ENCODE data around the gene C15orf39.
"Not testable (repeated sequence)": the region's sequence is repeated elsewhere in the genome, so short reads cannot be mapped to it uniquely, and the experiment has no call there.

Gene C15orf39

DNA sequence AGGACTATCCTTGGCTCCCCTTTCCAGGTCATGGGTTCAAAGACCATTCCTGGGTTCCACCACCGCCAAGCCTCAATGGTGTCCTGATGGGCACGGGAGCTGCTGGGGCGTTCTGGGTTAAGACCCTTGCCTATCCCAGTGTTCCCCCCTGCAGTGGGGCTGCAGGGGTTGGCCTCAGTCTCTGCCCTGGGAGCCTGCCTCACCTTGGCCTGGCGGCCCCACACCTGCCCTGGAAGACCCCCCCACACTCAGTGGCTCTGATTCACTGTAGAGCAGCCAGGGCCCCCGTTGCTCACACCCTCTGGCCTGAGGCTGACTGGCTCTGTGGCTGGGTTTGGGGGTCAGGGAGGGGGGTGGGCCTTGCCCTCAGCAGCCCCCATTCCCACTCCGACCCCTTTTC, 22.0 kb downstream of the C15orf39 start:
- Histone ChIP-seq H3K4me1 (ENCODE audit: control insufficient read depth in 2 of 2, insufficient read depth in 2 of 2, low read length in 2 of 2) (peaks cover 0 to 2% of the 10 kb centered on the region in 2 donors), H3K9ac (ENCODE audit: low read depth in 1 of 2, low read length in 2 of 2) (no peak overlapping the region), H3K27ac (ENCODE audit: low read depth in 2 of 2, low read length in 2 of 2) (no peak overlapping the region), H3K4me3 (ENCODE audit: low read length in 2 of 2) (no peak overlapping the region), H3K9me3 (ENCODE audit: control insufficient read depth in 2 of 2, low read length in 2 of 2) (no peaks in the 10 kb centered on the region), H3K36me3 (ENCODE audit: control insufficient read depth in 2 of 2, insufficient read depth in 2 of 2, low read length in 2 of 2) (no peaks in the 10 kb centered on the region), H3K27me3 (ENCODE audit: control insufficient read depth in 2 of 2, insufficient read depth in 2 of 2, low read length in 2 of 2) (no peaks in the 10 kb centered on the region)

DNA sequence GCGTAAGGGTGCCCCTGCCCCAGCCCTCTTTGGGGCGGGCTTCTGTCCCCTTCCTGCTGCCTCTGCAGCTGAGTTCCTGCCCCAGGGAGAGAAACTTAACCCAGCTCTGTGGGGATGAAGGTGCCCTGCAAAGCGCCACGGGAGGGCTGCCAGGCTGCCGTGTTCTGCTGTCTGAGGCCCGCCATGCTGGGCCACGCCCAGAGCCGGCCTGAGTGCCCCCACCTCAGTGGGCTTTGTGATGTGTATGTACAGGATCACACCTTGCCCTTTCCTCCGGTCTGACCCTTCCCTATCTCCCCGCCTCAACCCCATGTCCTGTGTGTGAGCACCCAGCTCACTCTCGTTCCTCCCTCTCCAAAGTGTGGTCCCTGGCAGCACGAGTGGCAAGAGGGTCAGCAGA, 22.6 kb downstream of the C15orf39 start:
- Histone ChIP-seq H3K9me3 (ENCODE audit: control insufficient read depth in 2 of 2, low read length in 2 of 2) (no peaks in the 10 kb centered on the region), H3K4me1 (ENCODE audit: control insufficient read depth in 2 of 2, insufficient read depth in 2 of 2, low read length in 2 of 2) (peaks cover 0 to 2% of the 10 kb centered on the region in 2 donors), H3K4me3 (ENCODE audit: low read length in 2 of 2) (no peak overlapping the region), H3K9ac (ENCODE audit: low read depth in 1 of 2, low read length in 2 of 2) (no peak overlapping the region), H3K36me3 (ENCODE audit: control insufficient read depth in 2 of 2, insufficient read depth in 2 of 2, low read length in 2 of 2) (no peaks in the 10 kb centered on the region), H3K27ac (ENCODE audit: low read depth in 2 of 2, low read length in 2 of 2) (no peak overlapping the region), H3K27me3 (ENCODE audit: control insufficient read depth in 2 of 2, insufficient read depth in 2 of 2, low read length in 2 of 2) (no peaks in the 10 kb centered on the region)

DNA sequence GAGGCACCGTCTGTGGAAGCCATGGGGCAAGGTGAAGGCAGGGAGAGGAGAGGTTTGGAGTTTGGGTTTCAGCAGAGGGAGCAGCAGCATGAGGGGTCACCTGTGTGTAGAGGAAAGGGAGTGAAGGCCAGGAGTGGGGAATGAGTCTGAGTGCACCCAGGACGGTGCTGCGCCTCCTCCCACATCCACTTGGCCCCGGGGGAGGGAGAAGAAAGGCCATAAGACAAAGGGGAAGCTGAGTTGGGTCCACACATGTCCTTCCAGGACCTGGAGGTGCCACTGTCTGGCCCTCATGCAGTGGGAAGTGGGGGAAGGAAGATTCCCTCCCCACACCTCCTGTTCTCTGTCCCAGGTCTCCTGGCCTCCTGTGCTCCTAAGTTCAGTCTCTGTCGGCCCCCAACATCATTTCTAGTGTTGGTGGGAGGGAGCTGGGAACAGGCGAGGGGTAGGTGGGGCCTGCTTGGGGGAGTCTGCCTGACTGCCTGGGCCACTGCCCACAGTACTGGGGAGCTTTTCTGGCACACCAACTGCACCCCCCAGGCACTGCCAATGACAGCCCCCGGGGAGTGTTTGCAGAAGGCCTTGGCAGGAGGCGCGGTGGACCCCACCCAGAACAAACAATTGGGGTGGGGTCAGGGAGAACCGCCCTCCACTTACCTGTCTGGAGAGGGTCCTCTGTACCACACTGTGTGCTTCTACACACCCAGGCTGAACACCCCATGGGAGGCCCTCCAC, 23.6 kb downstream of the C15orf39 start:
- not testable (repeated sequence) for H3K27me3 ChIP-seq (ENCODE audit: control insufficient read depth in 2 of 2, insufficient read depth in 2 of 2, low read length in 2 of 2); H3K9ac ChIP-seq (ENCODE audit: low read depth in 1 of 2, low read length in 2 of 2); H3K36me3 ChIP-seq (ENCODE audit: control insufficient read depth in 2 of 2, insufficient read depth in 2 of 2, low read length in 2 of 2); H3K9me3 ChIP-seq (ENCODE audit: control insufficient read depth in 2 of 2, low read length in 2 of 2); H3K4me1 ChIP-seq (ENCODE audit: control insufficient read depth in 2 of 2, insufficient read depth in 2 of 2, low read length in 2 of 2); H3K4me3 ChIP-seq (ENCODE audit: low read length in 2 of 2); H3K27ac ChIP-seq (ENCODE audit: low read depth in 2 of 2, low read length in 2 of 2)

DNA sequence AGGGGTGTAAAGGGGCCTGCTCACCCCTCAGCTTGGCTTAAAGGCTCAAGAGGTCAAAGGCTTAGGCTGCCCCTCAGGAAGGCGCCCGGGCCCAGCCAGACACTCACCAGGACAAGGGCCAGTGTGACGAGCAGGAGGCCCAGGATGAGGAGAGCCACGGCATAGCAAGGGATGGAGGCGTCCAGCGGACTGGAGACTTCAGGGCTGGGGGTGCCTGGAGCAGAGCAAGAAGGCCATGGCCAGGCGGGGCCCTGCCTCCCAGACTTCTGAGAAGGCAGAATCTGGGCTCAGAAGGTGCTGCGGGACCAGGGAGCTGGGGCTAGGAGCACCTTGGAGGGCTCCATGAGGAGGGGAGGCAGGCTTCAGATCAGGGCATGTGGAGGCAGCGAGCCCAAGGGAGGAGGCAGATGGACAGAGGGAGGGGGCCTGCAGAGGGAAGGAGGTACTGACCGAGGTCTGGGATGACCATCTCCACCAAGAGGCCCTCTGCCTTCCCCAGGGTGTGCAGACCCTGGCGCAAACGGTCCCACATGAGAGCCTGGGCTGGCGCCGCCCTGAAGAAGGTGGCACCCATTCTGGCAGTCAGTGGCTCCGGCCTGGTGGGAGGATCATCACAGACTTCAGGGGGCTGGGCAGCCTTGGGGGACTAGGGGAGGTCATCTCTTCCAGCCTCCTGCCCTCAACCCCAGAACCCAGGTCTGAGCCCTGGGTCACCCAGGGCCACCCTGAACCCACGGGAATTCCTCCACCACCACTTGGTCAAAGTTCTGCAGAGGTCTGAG, 24.5 kb downstream of the C15orf39 start:
- Histone ChIP-seq H3K27me3 (ENCODE audit: control insufficient read depth in 2 of 2, insufficient read depth in 2 of 2, low read length in 2 of 2) (no peaks in the 10 kb centered on the region), H3K9ac (ENCODE audit: low read depth in 1 of 2, low read length in 2 of 2) (no peak overlapping the region), H3K27ac (ENCODE audit: low read depth in 2 of 2, low read length in 2 of 2) (no peak overlapping the region), H3K4me1 (ENCODE audit: control insufficient read depth in 2 of 2, insufficient read depth in 2 of 2, low read length in 2 of 2) (peaks cover 0 to 2% of the 10 kb centered on the region in 2 donors), H3K36me3 (ENCODE audit: control insufficient read depth in 2 of 2, insufficient read depth in 2 of 2, low read length in 2 of 2) (no peaks in the 10 kb centered on the region), H3K4me3 (ENCODE audit: low read length in 2 of 2) (no peak overlapping the region), H3K9me3 (ENCODE audit: control insufficient read depth in 2 of 2, low read length in 2 of 2) (no peaks in the 10 kb centered on the region)

DNA sequence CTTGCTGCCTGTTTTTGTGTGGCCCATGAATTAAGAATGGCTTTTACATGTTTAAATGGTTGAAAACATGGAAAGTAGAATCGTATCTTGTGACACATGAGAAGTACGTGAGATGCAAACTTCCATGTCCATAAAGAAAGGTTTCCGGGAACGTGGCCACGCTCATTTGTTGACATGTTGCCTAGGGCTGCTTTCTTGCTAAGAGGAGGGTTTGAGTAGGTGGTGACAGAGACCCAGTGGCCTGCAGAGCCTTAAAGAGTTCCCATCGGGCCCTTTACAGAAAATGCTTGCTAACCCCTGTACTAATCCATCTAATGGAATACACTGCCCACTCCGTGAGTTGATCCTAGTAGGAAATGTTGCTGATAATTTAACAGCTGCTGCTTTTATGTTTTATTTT, 25.4 kb downstream of the C15orf39 start:
- H3K27me3 ChIP-seq (ENCODE audit: control insufficient read depth in 2 of 2, insufficient read depth in 2 of 2, low read length in 2 of 2); H3K4me3 ChIP-seq (ENCODE audit: low read length in 2 of 2): not testable (repeated sequence)

DNA sequence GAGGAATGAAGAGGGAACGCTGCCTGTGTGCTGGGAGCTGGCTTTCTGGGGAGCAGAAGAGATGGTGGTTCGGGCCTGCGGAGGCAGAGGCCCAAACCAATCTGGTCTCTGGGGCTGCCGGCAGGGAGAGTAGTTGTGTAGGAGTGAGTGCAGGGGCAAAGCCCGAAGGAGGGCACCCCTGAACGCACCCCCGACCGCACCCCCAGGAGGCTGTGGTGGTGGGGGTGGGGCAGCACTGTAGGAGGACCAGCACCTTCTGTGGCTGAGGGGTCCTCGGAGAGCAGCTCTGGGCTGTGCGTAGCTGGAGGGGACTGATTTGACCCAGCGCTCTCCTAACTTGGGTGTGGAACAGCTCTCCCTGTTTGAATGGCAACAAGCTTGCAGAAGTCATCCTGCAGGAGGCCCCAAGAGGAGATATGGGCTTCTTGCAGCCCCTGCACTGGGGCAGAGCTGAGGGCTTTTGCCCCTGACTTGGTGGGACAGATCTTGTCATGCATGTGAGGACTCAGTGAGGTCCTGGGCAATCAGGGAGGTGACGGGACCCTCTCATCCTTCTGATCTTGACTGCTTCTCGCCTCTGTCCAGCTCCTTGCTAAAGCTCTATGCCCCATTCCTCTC, 26.1 kb downstream of the C15orf39 start:
- no peaks in the 10 kb centered on the region for H3K9me3 ChIP-seq (ENCODE audit: control insufficient read depth in 2 of 2, low read length in 2 of 2)
- H3K27me3 ChIP-seq (ENCODE audit: control insufficient read depth in 2 of 2, insufficient read depth in 2 of 2, low read length in 2 of 2): no peaks in the 10 kb centered on the region
- H3K4me1 ChIP-seq (ENCODE audit: control insufficient read depth in 2 of 2, insufficient read depth in 2 of 2, low read length in 2 of 2): peaks cover 0 to 2% of the 10 kb centered on the region in 2 donors
- H3K4me3 ChIP-seq (ENCODE audit: low read length in 2 of 2): no peak overlapping the region
- no peak overlapping the region for H3K9ac ChIP-seq (ENCODE audit: low read depth in 1 of 2, low read length in 2 of 2)
- no peaks in the 10 kb centered on the region for H3K36me3 ChIP-seq (ENCODE audit: control insufficient read depth in 2 of 2, insufficient read depth in 2 of 2, low read length in 2 of 2)
- H3K27ac ChIP-seq (ENCODE audit: low read depth in 2 of 2, low read length in 2 of 2): no peak overlapping the region

More for the DNA sequence above, 25.4 kb downstream of the C15orf39 start:
- not testable (repeated sequence) for H3K4me1 ChIP-seq (ENCODE audit: control insufficient read depth in 2 of 2, insufficient read depth in 2 of 2, low read length in 2 of 2); H3K9ac ChIP-seq (ENCODE audit: low read depth in 1 of 2, low read length in 2 of 2); H3K27ac ChIP-seq (ENCODE audit: low read depth in 2 of 2, low read length in 2 of 2); H3K9me3 ChIP-seq (ENCODE audit: control insufficient read depth in 2 of 2, low read length in 2 of 2); H3K36me3 ChIP-seq (ENCODE audit: control insufficient read depth in 2 of 2, insufficient read depth in 2 of 2, low read length in 2 of 2)

DNA sequence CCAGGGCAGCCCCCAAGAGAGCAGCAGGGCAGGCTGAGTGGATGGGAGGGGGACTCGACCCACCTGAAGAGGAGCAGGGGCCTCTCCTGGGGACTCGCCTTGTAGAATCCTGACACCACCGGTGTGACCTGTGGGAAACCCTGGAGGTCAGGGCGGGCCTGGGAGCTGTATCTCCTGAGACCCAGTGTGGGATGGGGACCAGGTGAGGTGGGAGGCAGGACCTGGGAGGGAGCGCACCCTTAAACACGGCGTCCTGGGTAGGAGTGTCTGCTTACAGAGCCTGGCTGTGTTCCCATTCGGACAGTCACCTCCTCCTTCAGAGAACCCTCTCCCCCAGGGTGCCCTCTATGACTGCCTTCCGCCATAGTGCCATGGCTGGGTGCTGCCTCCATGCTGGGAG, 27.1 kb downstream of the C15orf39 start:
- no peak overlapping the region for H3K27ac ChIP-seq (ENCODE audit: low read depth in 2 of 2, low read length in 2 of 2)
- no peaks in the 10 kb centered on the region for H3K27me3 ChIP-seq (ENCODE audit: control insufficient read depth in 2 of 2, insufficient read depth in 2 of 2, low read length in 2 of 2)
- peaks cover 0 to 2% of the 10 kb centered on the region in 2 donors for H3K4me1 ChIP-seq (ENCODE audit: control insufficient read depth in 2 of 2, insufficient read depth in 2 of 2, low read length in 2 of 2)
- no peaks in the 10 kb centered on the region for H3K9me3 ChIP-seq (ENCODE audit: control insufficient read depth in 2 of 2, low read length in 2 of 2)
- H3K9ac ChIP-seq (ENCODE audit: low read depth in 1 of 2, low read length in 2 of 2): no peak overlapping the region
- no peaks in the 10 kb centered on the region for H3K36me3 ChIP-seq (ENCODE audit: control insufficient read depth in 2 of 2, insufficient read depth in 2 of 2, low read length in 2 of 2)
- no peak overlapping the region for H3K4me3 ChIP-seq (ENCODE audit: low read length in 2 of 2)

DNA sequence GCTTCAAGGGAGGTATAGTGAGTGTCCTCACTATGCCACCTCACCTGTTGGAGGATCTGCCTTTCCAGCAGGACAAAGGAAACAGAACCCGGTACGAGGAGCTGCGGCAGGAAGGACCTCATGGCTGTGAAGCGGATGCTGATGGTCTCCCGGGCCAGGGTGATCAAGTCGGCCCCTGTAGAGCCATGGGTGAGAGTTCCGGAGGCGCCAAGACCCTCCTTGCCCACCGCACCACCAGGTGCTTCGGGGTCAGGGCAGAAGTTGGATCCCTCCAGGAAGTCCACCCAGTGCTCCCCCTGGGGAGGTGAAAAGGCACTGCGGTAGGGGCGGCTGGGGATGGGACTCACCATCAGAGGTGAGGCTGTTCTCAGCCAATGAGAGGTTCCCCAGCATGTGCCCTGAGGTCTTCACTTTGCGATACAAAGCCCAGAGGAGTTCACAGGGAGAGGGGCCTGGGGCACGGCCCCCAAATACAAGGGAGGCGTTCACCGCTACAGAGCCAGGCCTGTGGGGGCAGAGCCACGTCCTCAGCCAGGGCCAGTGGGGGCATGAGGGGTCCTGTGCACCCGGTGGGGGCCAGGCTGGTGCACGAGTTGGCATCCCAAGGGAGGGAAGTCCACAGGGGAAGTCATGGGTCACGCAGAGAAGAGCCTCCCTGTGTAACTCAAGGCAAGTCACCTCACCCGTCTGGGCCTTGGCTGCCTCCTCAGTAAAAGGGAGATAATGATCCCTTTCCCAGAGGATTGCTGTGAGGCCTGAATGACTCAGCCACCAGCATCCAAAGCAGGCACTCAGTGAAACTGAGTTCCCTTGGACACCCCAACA, 27.7 kb downstream of the C15orf39 start:
- Histone ChIP-seq H3K4me1 (ENCODE audit: control insufficient read depth in 2 of 2, insufficient read depth in 2 of 2, low read length in 2 of 2) (peaks cover 0 to 2% of the 10 kb centered on the region in 2 donors), H3K27ac (ENCODE audit: low read depth in 2 of 2, low read length in 2 of 2) (no peak overlapping the region), H3K36me3 (ENCODE audit: control insufficient read depth in 2 of 2, insufficient read depth in 2 of 2, low read length in 2 of 2) (no peaks in the 10 kb centered on the region), H3K9me3 (ENCODE audit: control insufficient read depth in 2 of 2, low read length in 2 of 2) (no peaks in the 10 kb centered on the region), H3K27me3 (ENCODE audit: control insufficient read depth in 2 of 2, insufficient read depth in 2 of 2, low read length in 2 of 2) (no peaks in the 10 kb centered on the region), H3K9ac (ENCODE audit: low read depth in 1 of 2, low read length in 2 of 2) (no peak overlapping the region), H3K4me3 (ENCODE audit: low read length in 2 of 2) (no peak overlapping the region)

DNA sequence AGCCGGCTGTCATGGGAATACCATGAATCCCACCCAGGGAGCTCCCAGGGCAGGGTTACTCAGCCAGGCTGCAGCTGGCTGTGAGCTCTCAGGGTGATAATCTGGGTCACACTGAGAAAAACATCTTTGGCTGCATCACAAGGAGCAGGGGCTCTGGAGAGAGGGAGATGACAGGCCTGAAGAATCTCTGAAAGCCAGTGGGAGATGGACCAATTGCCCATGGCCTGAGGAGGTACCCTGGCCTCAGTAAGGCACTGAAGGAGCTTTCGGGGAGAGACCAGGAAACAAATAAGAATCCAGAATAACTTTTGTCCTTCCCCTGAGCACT, 28.3 kb downstream of the C15orf39 start:
- peaks cover 0 to 2% of the 10 kb centered on the region in 2 donors for H3K4me1 ChIP-seq (ENCODE audit: control insufficient read depth in 2 of 2, insufficient read depth in 2 of 2, low read length in 2 of 2)
- H3K9me3 ChIP-seq (ENCODE audit: control insufficient read depth in 2 of 2, low read length in 2 of 2): no peaks in the 10 kb centered on the region
- no peak overlapping the region for H3K27ac ChIP-seq (ENCODE audit: low read depth in 2 of 2, low read length in 2 of 2)
- no peaks in the 10 kb centered on the region for H3K27me3 ChIP-seq (ENCODE audit: control insufficient read depth in 2 of 2, insufficient read depth in 2 of 2, low read length in 2 of 2)
- no peaks in the 10 kb centered on the region for H3K36me3 ChIP-seq (ENCODE audit: control insufficient read depth in 2 of 2, insufficient read depth in 2 of 2, low read length in 2 of 2)
- H3K9ac ChIP-seq (ENCODE audit: low read depth in 1 of 2, low read length in 2 of 2): no peak overlapping the region
- H3K4me3 ChIP-seq (ENCODE audit: low read length in 2 of 2): no peak overlapping the region

Measured in mucosa of rectum (tissue), 2 donors.